ENCODE data around the gene TUBB4A. TPM values are rescaled to one million over a fixed set of nuclear protein-coding genes. Genes with fewer than 3 reads are reported as not detected.

Gene TUBB4A
- polyA plus RNA-seq, 2 of the 4 experiments (the other 2 are of a cell fraction) = 2.2 to 15.4 TPM

GRCh38 chr19:6518145-6518911 lies 16.2 kb upstream of the TUBB4A start:
- no peak for FAIRE-seq
- H3K4me3 ChIP-seq = no peak overlapping the region
- 71% methylated on average over 14 of the region's 14 CpGs for WGBS (ENCODE audit: missing lambda C conversion rate)
- H3K4me2 ChIP-seq = peak overlapping the region; percentile 74; the same call in 2 of the 3 replicates
- no peak for DNase-seq (ENCODE audit: low read depth in 1 of 2, low spot score in 1 of 2)
- no peak for ATAC-seq
- ChIA-PET POLR2A (interaction anchor here (0.7 kb wide), 1 partner anchor 146 kb away, joined by 5 read pairs; the partner anchor contains the start of gene ALKBH7), CTCF (interaction anchor here (0.7 to 3.2 kb wide), 9 partner anchors 11 to 350 kb away, joined by 3 to 33 read pairs (median 7); partner anchors contain the start of gene GPR108)
- TF ChIP-seq MAFK (IDR thresholded peaks at IDR 0.05; ENCODE audit: partially characterized antibody) (peak; percentile 59), FOSB (CRISPR knock-in tag; IDR thresholded peaks at IDR 0.05) (no peak)
- no peaks in the 10 kb centered on the region for H3K9me3 ChIP-seq
- peaks cover 49% of the 10 kb centered on the region for H3K4me1 ChIP-seq
- peak overlapping the region; percentile 39 to 82; a peak in 4 of 6 replicates for H3K27ac ChIP-seq

GRCh38 chr19:6516659-6517291 lies 14.7 kb upstream of the TUBB4A start:
- ChIA-PET CTCF (interaction anchor here (0.6 to 3.2 kb wide), 34 partner anchors 9 to 758 kb away, joined by 3 to 33 read pairs (median 4); partner anchors contain the start of gene GPR108), POLR2A (interaction anchor here (1.0 to 1.7 kb wide), 3 partner anchors 14 to 347 kb away, joined by 3 to 22 read pairs (median 5); partner anchors contain the start of gene TNFSF9)
- Histone ChIP-seq H3K27ac (peak overlapping the region; percentile 51 to 93), H3K4me2 (peak overlapping the region; percentile 90), H3K9me3 (no peaks in the 10 kb centered on the region), H3K4me3 (peak overlapping the region; percentile 58), H3K4me1 (peaks cover 46% of the 10 kb centered on the region)
- FAIRE-seq (no peak), ATAC-seq (peak; percentile 79 to 93), DNase-seq (ENCODE audit: low read depth in 1 of 2, low spot score in 1 of 2) (peak; percentile 83 to 84)
- WGBS (ENCODE audit: missing lambda C conversion rate) = 2% methylated on average over 23 of the region's 38 CpGs
- no peak for TF ChIP-seq POLR2A (IDR thresholded peaks at IDR 0.05; ENCODE audit: low read length)
- TF ChIP-seq JUN (IDR thresholded peaks at IDR 0.05) = no peak
- TF ChIP-seq GATA3 (IDR thresholded peaks at IDR 0.05; ENCODE audit: borderline replicate concordance) = no peak
- TF ChIP-seq, protein P1, sequence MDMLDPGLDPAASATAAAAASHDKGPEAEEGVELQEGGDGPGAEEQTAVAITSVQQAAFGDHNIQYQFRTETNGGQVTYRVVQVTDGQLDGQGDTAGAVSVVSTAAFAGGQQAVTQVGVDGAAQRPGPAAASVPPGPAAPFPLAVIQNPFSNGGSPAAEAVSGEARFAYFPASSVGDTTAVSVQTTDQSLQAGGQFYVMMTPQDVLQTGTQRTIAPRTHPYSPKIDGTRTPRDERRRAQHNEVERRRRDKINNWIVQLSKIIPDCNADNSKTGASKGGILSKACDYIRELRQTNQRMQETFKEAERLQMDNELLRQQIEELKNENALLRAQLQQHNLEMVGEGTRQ (IDR thresholded peaks at IDR 0.05) = no peak
- TF ChIP-seq KDM5A (IDR thresholded peaks at IDR 0.05) = peak; percentile 50; the same call in 1 of the 2 replicates
- peak; percentile 94 for TF ChIP-seq RAD21 (conservative IDR thresholded peaks at IDR 0.05 in 1 of 2, IDR thresholded peaks at IDR 0.05 in 1 of 2)
- TF ChIP-seq, protein P2, sequence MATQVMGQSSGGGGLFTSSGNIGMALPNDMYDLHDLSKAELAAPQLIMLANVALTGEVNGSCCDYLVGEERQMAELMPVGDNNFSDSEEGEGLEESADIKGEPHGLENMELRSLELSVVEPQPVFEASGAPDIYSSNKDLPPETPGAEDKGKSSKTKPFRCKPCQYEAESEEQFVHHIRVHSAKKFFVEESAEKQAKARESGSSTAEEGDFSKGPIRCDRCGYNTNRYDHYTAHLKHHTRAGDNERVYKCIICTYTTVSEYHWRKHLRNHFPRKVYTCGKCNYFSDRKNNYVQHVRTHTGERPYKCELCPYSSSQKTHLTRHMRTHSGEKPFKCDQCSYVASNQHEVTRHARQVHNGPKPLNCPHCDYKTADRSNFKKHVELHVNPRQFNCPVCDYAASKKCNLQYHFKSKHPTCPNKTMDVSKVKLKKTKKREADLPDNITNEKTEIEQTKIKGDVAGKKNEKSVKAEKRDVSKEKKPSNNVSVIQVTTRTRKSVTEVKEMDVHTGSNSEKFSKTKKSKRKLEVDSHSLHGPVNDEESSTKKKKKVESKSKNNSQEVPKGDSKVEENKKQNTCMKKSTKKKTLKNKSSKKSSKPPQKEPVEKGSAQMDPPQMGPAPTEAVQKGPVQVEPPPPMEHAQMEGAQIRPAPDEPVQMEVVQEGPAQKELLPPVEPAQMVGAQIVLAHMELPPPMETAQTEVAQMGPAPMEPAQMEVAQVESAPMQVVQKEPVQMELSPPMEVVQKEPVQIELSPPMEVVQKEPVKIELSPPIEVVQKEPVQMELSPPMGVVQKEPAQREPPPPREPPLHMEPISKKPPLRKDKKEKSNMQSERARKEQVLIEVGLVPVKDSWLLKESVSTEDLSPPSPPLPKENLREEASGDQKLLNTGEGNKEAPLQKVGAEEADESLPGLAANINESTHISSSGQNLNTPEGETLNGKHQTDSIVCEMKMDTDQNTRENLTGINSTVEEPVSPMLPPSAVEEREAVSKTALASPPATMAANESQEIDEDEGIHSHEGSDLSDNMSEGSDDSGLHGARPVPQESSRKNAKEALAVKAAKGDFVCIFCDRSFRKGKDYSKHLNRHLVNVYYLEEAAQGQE (IDR thresholded peaks at IDR 0.05) = no peak
- TF ChIP-seq HOXA7 (CRISPR knock-in tag; IDR thresholded peaks at IDR 0.05) = no peak
- TF ChIP-seq HDAC2 (IDR thresholded peaks at IDR 0.05) = no peak
- TF ChIP-seq KDM1A (IDR thresholded peaks at IDR 0.05; ENCODE audit: low read depth) = no peak
- no peak for TF ChIP-seq CEBPB (IDR thresholded peaks at IDR 0.05)
- TF ChIP-seq RFX5 (IDR thresholded peaks at IDR 0.05) = no peak
- TF ChIP-seq NPAS2 (CRISPR knock-in tag; IDR thresholded peaks at IDR 0.05; ENCODE audit: borderline replicate concordance) = no peak
- 0 out of 2 replicates have a peak, but pooled peaks have one; percentile 62 for TF ChIP-seq E2F6 (IDR thresholded peaks at IDR 0.05; ENCODE audit: borderline replicate concordance, low read depth)
- no peak for TF ChIP-seq ZSCAN20 (CRISPR knock-in tag; IDR thresholded peaks at IDR 0.05)
- no peak for TF ChIP-seq CHD4 (IDR thresholded peaks at IDR 0.05; ENCODE audit: borderline replicate concordance)
- no peak for TF ChIP-seq POLR2AphosphoS2 (conservative IDR thresholded peaks at IDR 0.05; ENCODE audit: low read length)
- 0 out of 2 replicates have a peak, but pooled peaks have one; percentile 23 for TF ChIP-seq PHF8 (IDR thresholded peaks at IDR 0.05; ENCODE audit: borderline replicate concordance, low read depth)
- TF ChIP-seq, protein P3, sequence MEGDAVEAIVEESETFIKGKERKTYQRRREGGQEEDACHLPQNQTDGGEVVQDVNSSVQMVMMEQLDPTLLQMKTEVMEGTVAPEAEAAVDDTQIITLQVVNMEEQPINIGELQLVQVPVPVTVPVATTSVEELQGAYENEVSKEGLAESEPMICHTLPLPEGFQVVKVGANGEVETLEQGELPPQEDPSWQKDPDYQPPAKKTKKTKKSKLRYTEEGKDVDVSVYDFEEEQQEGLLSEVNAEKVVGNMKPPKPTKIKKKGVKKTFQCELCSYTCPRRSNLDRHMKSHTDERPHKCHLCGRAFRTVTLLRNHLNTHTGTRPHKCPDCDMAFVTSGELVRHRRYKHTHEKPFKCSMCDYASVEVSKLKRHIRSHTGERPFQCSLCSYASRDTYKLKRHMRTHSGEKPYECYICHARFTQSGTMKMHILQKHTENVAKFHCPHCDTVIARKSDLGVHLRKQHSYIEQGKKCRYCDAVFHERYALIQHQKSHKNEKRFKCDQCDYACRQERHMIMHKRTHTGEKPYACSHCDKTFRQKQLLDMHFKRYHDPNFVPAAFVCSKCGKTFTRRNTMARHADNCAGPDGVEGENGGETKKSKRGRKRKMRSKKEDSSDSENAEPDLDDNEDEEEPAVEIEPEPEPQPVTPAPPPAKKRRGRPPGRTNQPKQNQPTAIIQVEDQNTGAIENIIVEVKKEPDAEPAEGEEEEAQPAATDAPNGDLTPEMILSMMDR (IDR thresholded peaks at IDR 0.05) = peak; percentile 90
- TF ChIP-seq, protein P4, sequence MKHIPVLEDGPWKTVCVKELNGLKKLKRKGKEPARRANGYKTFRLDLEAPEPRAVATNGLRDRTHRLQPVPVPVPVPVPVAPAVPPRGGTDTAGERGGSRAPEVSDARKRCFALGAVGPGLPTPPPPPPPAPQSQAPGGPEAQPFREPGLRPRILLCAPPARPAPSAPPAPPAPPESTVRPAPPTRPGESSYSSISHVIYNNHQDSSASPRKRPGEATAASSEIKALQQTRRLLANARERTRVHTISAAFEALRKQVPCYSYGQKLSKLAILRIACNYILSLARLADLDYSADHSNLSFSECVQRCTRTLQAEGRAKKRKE (CRISPR knock-in tag; IDR thresholded peaks at IDR 0.05; ENCODE audit: low read depth) = no peak
- peak; percentile 93 for TF ChIP-seq SMC3 (IDR thresholded peaks at IDR 0.05)
- TF ChIP-seq, protein P5, sequence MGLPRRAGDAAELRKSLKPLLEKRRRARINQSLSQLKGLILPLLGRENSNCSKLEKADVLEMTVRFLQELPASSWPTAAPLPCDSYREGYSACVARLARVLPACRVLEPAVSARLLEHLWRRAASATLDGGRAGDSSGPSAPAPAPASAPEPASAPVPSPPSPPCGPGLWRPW (IDR thresholded peaks at IDR 0.05) = no peak
- no peak for TF ChIP-seq FOSL2 (IDR thresholded peaks at IDR 0.05)
- TF ChIP-seq FOSL2 (CRISPR knock-in tag; IDR thresholded peaks at IDR 0.05) = no peak

Measured in A549 (cell line).